Left ventricle myocardium inferior (tissue), 1 donor: ENCODE measurements around the gene DIPK1B. TPM values are rescaled to one million over a fixed set of nuclear protein-coding genes. Genes with fewer than 3 reads are reported as not detected.

Source experiments
- DNase-seq: peaks from one replicate; pipeline ENCODE4 v3.0.0-alpha.2; 2020
- H3K27ac ChIP-seq: fragments of 200-600 bp; replicated peaks from 2 replicates; pipeline ENCODE4 v1.8.0; 2021
- H3K27me3 ChIP-seq: fragments of 200-600 bp; 2 replicates; pipeline ENCODE4 v1.8.0; 2021; ENCODE audit warnings: low read depth
- H3K36me3 ChIP-seq: fragments of 200-600 bp; 2 replicates; pipeline ENCODE4 v1.8.0; 2021
- H3K4me1 ChIP-seq: fragments of 200-600 bp; 2 replicates; pipeline ENCODE4 v1.8.0; 2021
- H3K4me3 ChIP-seq: fragments of 200-600 bp; 2 replicates; pipeline ENCODE4 v1.8.0; 2021; ENCODE audit warnings: mild to moderate bottlenecking, moderate library complexity
- H3K9me3 ChIP-seq: fragments of 200-600 bp; replicated peaks from 2 replicates; pipeline ENCODE4 v1.8.0; 2021
- intact Hi-C: fragments of 100-400 bp; cut with micrococcal nuclease; formaldehyde crosslinking; loops from one replicate; pipeline ENCODE4 v1.11.0; 2022
- total RNA-seq: library from RNA; stranded (reverse); fragmentation: NEBNext Ultra II Directional; extraction: Animal tissue kit (Norgen Biotek cat#: 25700); gene quantifications from one replicate; pipeline ENCODE4 v1.2.1, GENCODE V29; 2021
- TF ChIP-seq, protein P1 (sequence below): fragments of 200-600 bp; IDR thresholded peaks from 2 replicates; pipeline ENCODE4 v1.8.0; 2021; ENCODE audit warnings: antibody characterized with exemption, mild to moderate bottlenecking, borderline replicate concordance
- donor health status: DM: no; HTN: yes; CAD: no; lungs with severe emphysema.

DIPK1B gene
- total RNA-seq, 1 donor from 2014 or later = 21.4 TPM

DNA sequence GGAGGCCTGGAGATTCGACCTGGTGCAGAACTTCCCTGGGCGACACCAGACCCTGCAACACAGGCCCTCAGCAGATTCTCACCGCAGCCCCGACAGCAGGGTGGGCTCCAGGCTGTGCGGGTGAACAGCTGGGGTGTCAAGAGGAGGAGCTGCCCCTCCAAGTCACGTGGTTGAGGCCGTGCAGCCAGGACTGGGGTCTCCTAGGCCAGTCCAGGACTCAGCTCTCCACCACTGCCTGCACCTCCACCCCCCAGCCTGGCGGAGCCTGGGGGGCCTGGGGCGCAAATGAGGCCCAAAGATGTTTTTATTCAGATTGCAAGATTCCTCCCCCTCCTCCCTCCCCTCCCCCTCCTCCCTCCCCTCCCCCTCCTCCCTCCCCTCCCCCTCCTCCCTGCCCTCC is 15.9 kb upstream of the DIPK1B start:
- TF ChIP-seq, protein P1, sequence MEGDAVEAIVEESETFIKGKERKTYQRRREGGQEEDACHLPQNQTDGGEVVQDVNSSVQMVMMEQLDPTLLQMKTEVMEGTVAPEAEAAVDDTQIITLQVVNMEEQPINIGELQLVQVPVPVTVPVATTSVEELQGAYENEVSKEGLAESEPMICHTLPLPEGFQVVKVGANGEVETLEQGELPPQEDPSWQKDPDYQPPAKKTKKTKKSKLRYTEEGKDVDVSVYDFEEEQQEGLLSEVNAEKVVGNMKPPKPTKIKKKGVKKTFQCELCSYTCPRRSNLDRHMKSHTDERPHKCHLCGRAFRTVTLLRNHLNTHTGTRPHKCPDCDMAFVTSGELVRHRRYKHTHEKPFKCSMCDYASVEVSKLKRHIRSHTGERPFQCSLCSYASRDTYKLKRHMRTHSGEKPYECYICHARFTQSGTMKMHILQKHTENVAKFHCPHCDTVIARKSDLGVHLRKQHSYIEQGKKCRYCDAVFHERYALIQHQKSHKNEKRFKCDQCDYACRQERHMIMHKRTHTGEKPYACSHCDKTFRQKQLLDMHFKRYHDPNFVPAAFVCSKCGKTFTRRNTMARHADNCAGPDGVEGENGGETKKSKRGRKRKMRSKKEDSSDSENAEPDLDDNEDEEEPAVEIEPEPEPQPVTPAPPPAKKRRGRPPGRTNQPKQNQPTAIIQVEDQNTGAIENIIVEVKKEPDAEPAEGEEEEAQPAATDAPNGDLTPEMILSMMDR = no peak

DNA sequence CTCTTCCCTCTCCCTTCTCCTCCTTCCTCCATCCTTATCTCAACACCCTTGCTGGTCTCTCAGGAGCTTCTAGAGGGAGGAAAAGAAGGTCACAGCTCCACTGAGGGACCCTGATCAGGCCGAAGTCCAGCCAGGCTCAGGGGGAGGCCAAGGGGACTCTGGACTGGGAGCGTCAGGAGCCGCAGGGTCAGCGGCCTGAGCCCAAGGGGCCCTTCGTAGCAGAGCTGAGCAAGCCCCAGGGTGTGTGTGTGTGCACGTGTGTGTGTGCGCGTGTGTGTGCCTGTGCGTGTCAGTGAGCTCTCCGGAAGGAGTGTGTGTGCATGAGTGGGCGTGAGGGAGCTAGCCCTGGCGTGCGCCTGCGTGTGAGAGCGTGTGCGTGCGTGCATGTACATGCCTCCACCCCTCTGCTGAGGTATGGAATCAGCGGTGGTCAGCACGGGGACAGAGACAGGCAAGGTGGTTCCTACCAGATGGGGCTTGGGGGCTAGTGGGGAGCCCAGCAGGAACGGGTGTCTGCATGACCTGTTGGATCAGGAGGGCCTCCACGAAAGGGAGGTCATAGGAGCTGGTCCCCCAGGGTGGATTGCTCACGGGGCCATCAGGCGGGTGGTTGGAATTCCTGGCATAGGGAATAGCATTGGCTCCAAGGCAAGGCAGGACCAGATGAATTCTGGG is 15.1 kb upstream of the DIPK1B start:
- Histone ChIP-seq H3K9me3 (no peaks in the 10 kb centered on the region), H3K27me3 (peaks cover 22% of the 10 kb centered on the region), H3K27ac (no peak overlapping the region), H3K36me3 (no peaks in the 10 kb centered on the region), H3K4me3 (no peak overlapping the region), H3K4me1 (peaks cover 41% of the 10 kb centered on the region)
- TF ChIP-seq, protein P1 = no peak
- intact Hi-C loops = no loop called here
- no peak for DNase-seq

More for the DNA sequence above, 15.9 kb upstream of the DIPK1B start:
- DNase-seq = no peak
- no peak overlapping the region for H3K27ac ChIP-seq
- H3K4me1 ChIP-seq = peaks cover 48% of the 10 kb centered on the region
- no peaks in the 10 kb centered on the region for H3K9me3 ChIP-seq
- H3K27me3 ChIP-seq = peaks cover 20% of the 10 kb centered on the region
- H3K36me3 ChIP-seq = no peaks in the 10 kb centered on the region
- intact Hi-C loops = no loop called here
- H3K4me3 ChIP-seq = no peak overlapping the region

DNA sequence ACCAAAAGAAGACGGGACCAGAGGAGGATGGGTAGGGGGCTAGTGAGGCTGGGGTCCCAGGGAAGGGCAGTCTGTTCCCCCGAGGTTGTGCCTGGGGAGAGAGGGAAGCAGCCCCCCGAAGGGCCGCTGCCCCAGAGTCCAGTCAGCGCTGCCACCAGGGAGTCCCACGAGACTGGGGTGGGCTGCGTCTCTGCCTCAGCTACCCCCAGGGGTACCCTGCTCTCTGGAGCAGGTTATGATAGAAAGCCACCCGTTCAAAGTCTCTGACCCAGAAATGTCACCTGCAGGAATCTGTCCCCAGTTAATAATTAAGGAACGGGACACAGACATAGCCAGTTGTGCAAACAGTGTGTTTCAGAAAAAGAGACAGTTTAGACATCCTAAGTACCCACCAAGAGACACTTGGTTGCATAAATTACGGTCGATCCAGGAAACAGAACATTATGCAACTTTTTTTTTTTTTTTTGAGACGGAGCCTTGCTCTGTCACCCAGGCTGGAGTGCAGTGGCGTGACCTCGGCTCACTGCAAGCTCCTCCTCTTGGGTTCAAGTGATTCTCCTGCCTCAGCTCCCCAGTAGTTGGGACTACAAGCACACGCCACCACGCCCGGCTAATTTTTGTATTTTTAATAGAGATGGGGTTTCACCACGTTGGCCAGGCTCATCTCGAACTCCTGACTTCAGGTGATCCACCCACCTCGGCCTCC is 14.4 kb upstream of the DIPK1B start:
- Histone ChIP-seq H3K36me3 (no peaks in the 10 kb centered on the region), H3K27me3 (peaks cover 22% of the 10 kb centered on the region), H3K9me3 (no peaks in the 10 kb centered on the region), H3K27ac (no peak overlapping the region), H3K4me1 (peaks cover 34% of the 10 kb centered on the region), H3K4me3 (no peak overlapping the region)
- TF ChIP-seq, protein P1 = no peak
- intact Hi-C loops = no loop called here
- no peak for DNase-seq

GRCh38 chr9:136698635-136699246 is 13.6 kb upstream of the DIPK1B start:
- no peak for DNase-seq
- H3K27me3 ChIP-seq = peaks cover 22% of the 10 kb centered on the region
- intact Hi-C loops = no loop called here
- H3K4me1 ChIP-seq = peaks cover 27% of the 10 kb centered on the region
- TF ChIP-seq, protein P1 = no peak
- H3K36me3 ChIP-seq = no peaks in the 10 kb centered on the region
- H3K9me3 ChIP-seq = no peaks in the 10 kb centered on the region
- H3K4me3 ChIP-seq = no peak overlapping the region
- no peak overlapping the region for H3K27ac ChIP-seq

DNA sequence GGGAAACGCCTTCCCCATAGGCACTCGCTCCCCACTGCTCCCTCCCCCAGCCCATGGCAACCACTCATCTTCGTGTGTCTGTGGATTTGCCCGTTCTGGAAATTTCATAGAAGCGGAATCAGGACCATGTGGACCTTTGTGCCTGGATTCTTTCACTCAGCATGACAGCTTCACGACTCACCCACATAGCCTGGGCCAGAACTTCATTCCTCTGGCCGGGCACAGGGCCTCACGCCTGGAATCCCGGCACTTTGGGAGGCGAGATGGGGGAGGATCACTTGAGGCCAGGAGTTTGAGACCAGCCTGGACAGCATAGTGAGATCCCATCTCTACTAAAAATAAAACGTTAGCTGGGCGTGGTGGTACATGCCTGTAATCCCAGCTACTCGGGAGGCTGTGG is 12.1 kb upstream of the DIPK1B start:
- no peak for DNase-seq
- Histone ChIP-seq H3K36me3 (no peaks in the 10 kb centered on the region), H3K27ac (no peak overlapping the region), H3K9me3 (no peaks in the 10 kb centered on the region), H3K4me1 (peaks cover 13% of the 10 kb centered on the region), H3K4me3 (no peak overlapping the region), H3K27me3 (peaks cover 22% of the 10 kb centered on the region)
- TF ChIP-seq, protein P1 = no peak
- intact Hi-C loops = no loop called here
